A673 (cell line): ENCODE data around the gene CHML. TPM values are rescaled to one million over a fixed set of nuclear protein-coding genes. Genes with fewer than 3 reads are reported as not detected.

Experiments
- BruUV-seq: library from RNA; stranded (reverse); fragments of 400-500 nt; replicated peaks from 2 replicates; lab custom pipeline; 2021; lab: Mats Ljungman, UMichigan
- CTCF ChIA-PET: fragments of 300-600 bp; sonication (Branson Sonifier 250); formaldehyde crosslinking; loops from one replicate; lab custom pipeline; 2022; ENCODE audit warnings: antibody characterized with exemption; lab: Charles Lee
- POLR2A ChIA-PET: fragments of 300-600 bp; sonication (Branson Sonifier 250); formaldehyde crosslinking; loops from one replicate; lab custom pipeline; 2022; ENCODE audit warnings: antibody characterized with exemption; ENCODE audit not compliant: low non-redundant PET; lab: Charles Lee
- DNase-seq: peaks from one replicate; pipeline ENCODE4 v3.0.0-alpha.2; 2015; ENCODE audit warnings: low spot score
- H3K27ac ChIP-seq: fragments of 200-600 bp; sonication (generic); 2 replicates; pipeline ENCODE4 v1.5.1; 2016; ENCODE audit warnings: mixed run types, low read depth, mild to moderate bottlenecking, mixed read lengths, antibody characterized with exemption, low read length; ENCODE audit not compliant: poor library complexity, severe bottlenecking
- H3K27me3 ChIP-seq: fragments of 200-600 bp; sonication (generic); replicated peaks from 2 replicates; pipeline ENCODE4 v1.6.1; 2017; ENCODE audit warnings: mixed run types, low read depth, mild to moderate bottlenecking, mixed read lengths, antibody characterized with exemption, low read length; ENCODE audit not compliant: insufficient read depth, poor library complexity
- H3K36me3 ChIP-seq: fragments of 200-600 bp; sonication (generic); 2 replicates; pipeline ENCODE4 v1.6.1; 2016; ENCODE audit warnings: mixed run types, mild to moderate bottlenecking, mixed read lengths, antibody characterized with exemption, low read length; ENCODE audit not compliant: insufficient read depth, poor library complexity, severe bottlenecking
- H3K4me1 ChIP-seq: fragments of 200-600 bp; sonication (generic); 2 replicates; pipeline ENCODE4 v1.6.1; 2017; ENCODE audit warnings: mixed run types, mild to moderate bottlenecking, mixed read lengths, antibody characterized with exemption, low read length; ENCODE audit not compliant: insufficient read depth, poor library complexity, severe bottlenecking
- H3K4me3 ChIP-seq: fragments of 200-600 bp; sonication (generic); 2 replicates; pipeline ENCODE4 v1.5.1; 2016; ENCODE audit warnings: low read depth, mixed run types, mild to moderate bottlenecking, mixed read lengths, low read length; ENCODE audit not compliant: poor library complexity, severe bottlenecking
- H3K9me3 ChIP-seq: fragments of 200-600 bp; sonication (generic); 2 replicates; pipeline ENCODE4 v1.6.1; 2016; ENCODE audit warnings: mixed run types, low read depth, mild to moderate bottlenecking, mixed read lengths, antibody characterized with exemption, low read length; ENCODE audit not compliant: poor library complexity, severe bottlenecking
- CTCF ChIP-seq: fragments of 300-800, 200-600 bp; sonication (generic); conservative IDR thresholded peaks from 2 replicates; pipeline ENCODE4 v1.5.1; 2017; ENCODE audit warnings: low read depth, mild to moderate bottlenecking, antibody characterized with exemption, low read length, moderate library complexity, mixed read lengths
- EZH2 ChIP-seq: fragments of 200-600 bp; sonication (generic); IDR thresholded peaks from 2 replicates; pipeline ENCODE4 v1.6.1; 2017; ENCODE audit warnings: borderline replicate concordance, low read depth, mild to moderate bottlenecking, mixed read lengths, antibody characterized with exemption, low read length; ENCODE audit not compliant: poor library complexity, severe bottlenecking
- intact Hi-C: fragments of 100-400 bp; cut with micrococcal nuclease; formaldehyde crosslinking; loops from one replicate; pipeline ENCODE4 v1.10.0; 2022; ENCODE audit not compliant: unreplicated experiment
- total RNA-seq: library from RNA; stranded (reverse); gene quantifications from 2 replicates; pipeline ENCODE4 v1.2.3, GENCODE V29; 2021

Gene CHML
- total RNA-seq, 1 experiment from 2014 or later, result 11.9 TPM

DNA sequence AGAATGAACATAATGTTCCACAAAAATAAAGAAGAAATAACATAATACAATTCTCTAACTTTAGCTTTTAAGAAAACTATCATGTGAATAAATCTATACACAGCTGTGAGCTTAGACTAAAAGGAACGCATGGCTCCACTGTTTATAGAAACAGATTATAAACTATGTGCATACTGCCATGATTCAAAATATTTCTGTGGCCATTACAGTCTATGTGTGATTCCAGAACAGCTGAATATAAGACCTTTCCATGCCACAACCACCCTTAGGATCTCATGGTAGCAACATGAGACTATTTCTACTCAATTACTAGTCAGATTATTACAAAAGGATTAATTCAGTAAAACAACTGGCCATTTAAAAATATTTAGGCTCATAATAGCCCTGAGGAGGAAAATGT is 3.9 kb downstream of the CHML start:
- H3K4me3 ChIP-seq, result no peak overlapping the region
- H3K9me3 ChIP-seq, result no peaks in the 10 kb centered on the region
- intact Hi-C loops, result no loop called here
- H3K4me1 ChIP-seq, result no peaks in the 10 kb centered on the region
- no peak for DNase-seq
- TF ChIP-seq CTCF, result no peak
- no peak for TF ChIP-seq EZH2
- H3K27ac ChIP-seq, result no peak overlapping the region
- CTCF ChIA-PET, result interaction anchor here (0.6 kb wide), 1 partner anchor 25 kb away, joined by 5 read pairs; no protein-coding TSS in a partner anchor
- BruUV-seq, result no TSS peak
- POLR2A ChIA-PET, result no interaction called here
- H3K27me3 ChIP-seq, result no peaks in the 10 kb centered on the region
- no peaks in the 10 kb centered on the region for H3K36me3 ChIP-seq

GRCh38 chr1:241635556-241636152 is 4.5 kb downstream of the CHML start:
- CTCF ChIA-PET, result interaction anchor here (0.6 kb wide), 1 partner anchor 24 kb away, joined by 5 read pairs; no protein-coding TSS in a partner anchor
- DNase-seq, result no peak
- Histone ChIP-seq H3K27me3 (no peaks in the 10 kb centered on the region), H3K36me3 (no peaks in the 10 kb centered on the region), H3K4me1 (peaks cover 1% of the 10 kb centered on the region), H3K27ac (no peak overlapping the region), H3K4me3 (no peak overlapping the region), H3K9me3 (no peaks in the 10 kb centered on the region)
- POLR2A ChIA-PET, result no interaction called here
- no TSS peak for BruUV-seq
- intact Hi-C loops, result no loop called here
- TF ChIP-seq EZH2 (no peak), CTCF (no peak)

- no TSS peak for BruUV-seq
- CTCF ChIA-PET, result no interaction called here
- Histone ChIP-seq H3K4me3 (no peak overlapping the region), H3K4me1 (peaks cover 12% of the 10 kb centered on the region), H3K9me3 (no peaks in the 10 kb centered on the region), H3K36me3 (no peaks in the 10 kb centered on the region), H3K27ac (no peak overlapping the region), H3K27me3 (no peaks in the 10 kb centered on the region)
- POLR2A ChIA-PET, result no interaction called here
- TF ChIP-seq EZH2, result no peak
- no peak for TF ChIP-seq CTCF
- intact Hi-C loops, result no loop called here
- DNase-seq, result no peak
These were observed 7.2 kb downstream of the CHML start for GRCh38 chr1:241632987-241633386.
